Epidermal melanocyte (primary cell): ENCODE data around the gene DAPK3.
A peak's percentile ranks its signal among the peaks of the same experiment; 100 is the strongest.
"Not testable (repeated sequence)": the region's sequence is repeated elsewhere in the genome, so short reads cannot be mapped to it uniquely, and the experiment has no call there.

Experiments
- DNase-seq: peaks from one replicate; pipeline ENCODE4 v3.0.0; 2011; ENCODE audit warnings: low spot score; ENCODE audit not compliant: insufficient read length

The DAPK3 gene

GRCh38 chr19:4005436-4005835 lies 34.5 kb upstream of the DAPK3 start:
- DNase-seq = not testable (repeated sequence)

- DNase-seq = not testable (repeated sequence)
These were observed 29.9 kb upstream of the DAPK3 start for GRCh38 chr19:4000798-4001197.

GRCh38 chr19:3998667-3999412 lies 27.9 kb upstream of the DAPK3 start:
- not testable (repeated sequence) for DNase-seq

GRCh38 chr19:3995607-3996006 lies 24.7 kb upstream of the DAPK3 start:
- DNase-seq = no peak

GRCh38 chr19:3990815-3991117 lies 19.9 kb upstream of the DAPK3 start:
- DNase-seq = no peak

GRCh38 chr19:3987619-3988371 lies 16.9 kb upstream of the DAPK3 start:
- DNase-seq = peak; percentile 49

GRCh38 chr19:3986260-3987041 lies 15.6 kb upstream of the DAPK3 start:
- DNase-seq = peak; percentile 76

- no peak for DNase-seq
These were observed 14.9 kb upstream of the DAPK3 start for GRCh38 chr19:3985643-3986259.

GRCh38 chr19:3984908-3985642 lies 14.2 kb upstream of the DAPK3 start, which contains the start of gene EEF2:
Gene EEF2 (minus strand): TSS chr19:3985463. CDS start chr19:3985380, 83 bp downstream.
- peak; percentile 98 for DNase-seq

- DNase-seq = no peak
These were observed 13.6 kb upstream of the DAPK3 start for GRCh38 chr19:3984584-3984907.

- DNase-seq = no peak
These were observed 13.2 kb upstream of the DAPK3 start for GRCh38 chr19:3983936-3984583.

GRCh38 chr19:3983542-3983914 lies 12.6 kb upstream of the DAPK3 start:
- DNase-seq = no peak

- DNase-seq = no peak
These were observed 12.0 kb upstream of the DAPK3 start for GRCh38 chr19:3982701-3983541.

- DNase-seq = no peak
These were observed 11.1 kb upstream of the DAPK3 start for GRCh38 chr19:3981736-3982681.

- no peak for DNase-seq
These were observed 10.5 kb upstream of the DAPK3 start for GRCh38 chr19:3981373-3981735.

- no peak for DNase-seq
These were observed 9.7 kb upstream of the DAPK3 start for GRCh38 chr19:3980353-3981251.

GRCh38 chr19:3979674-3980352 lies 8.9 kb upstream of the DAPK3 start:
- no peak for DNase-seq
